Upper lobe of left lung (tissue), 6 donors: ENCODE results near the gene ICE1. TPM values are rescaled to one million over a fixed set of nuclear protein-coding genes. Genes with fewer than 3 reads are reported as not detected.

Source experiments
- ATAC-seq, 2 donors: fragments of 200-7000 bp; cut with Tn5 transposase; one replicate each; pipeline ENCODE4 v1.9.1; 2022; ENCODE audit warnings: mild to moderate bottlenecking in 2 of 2, moderate library complexity in 2 of 2; ENCODE audit not compliant: low FRiP score in 2 of 2
- DNase-seq, 2 donors: peaks; one replicate each; pipeline ENCODE4 v3.0.0-alpha.2; 2019 to 2020
- H3K27ac ChIP-seq, 4 donors: fragments of 200-600 bp; sonication (generic); one replicate each; pipeline ENCODE4 v1.5.1; 2016 to 2019
- H3K27me3 ChIP-seq, 4 donors: fragments of 200-600 bp; sonication (generic); one replicate each; pipeline ENCODE4 v1.5.1; 2017 to 2019
- H3K36me3 ChIP-seq, 4 donors: fragments of 200-600 bp; sonication (generic); one replicate each; pipeline ENCODE4 v1.5.1; 2016 to 2019
- H3K4me1 ChIP-seq, 4 donors: fragments of 200-600 bp; sonication (generic); one replicate each; pipeline ENCODE4 v1.5.1; 2018 to 2019
- H3K4me3 ChIP-seq, 4 donors: fragments of 200-600 bp; sonication (generic); one replicate each; pipeline ENCODE4 v1.5.1; 2017 to 2019; ENCODE audit warnings: mild to moderate bottlenecking in 2 of 4, moderate library complexity in 1 of 4
- H3K9me3 ChIP-seq, 4 donors: fragments of 200-600 bp; sonication (generic); one replicate each; pipeline ENCODE4 v1.5.1; 2018 to 2019
- CTCF ChIP-seq, 6 experiments: fragments of 450-650 bp in 4 of 6; fragments of 200-600 bp in 2 of 6; sonication (generic) in 2 of 6; IDR thresholded peaks; one replicate each; pipeline ENCODE4 v1.5.1; 2016 to 2019; ENCODE audit warnings: antibody characterized with exemption in 6 of 6
- EP300 ChIP-seq, 4 donors: sonication (generic); formaldehyde crosslinking; IDR thresholded peaks; one replicate each; pipeline ENCODE4 v1.5.1; 2017; ENCODE audit warnings: antibody characterized with exemption in 4 of 4, control low read depth in 2 of 4
- POLR2A ChIP-seq, 4 donors: fragments of 450-650 bp; IDR thresholded peaks; one replicate each; pipeline ENCODE4 v1.5.1; 2016 to 2017; ENCODE audit warnings: antibody characterized with exemption in 4 of 4, mild to moderate bottlenecking in 2 of 4
- POLR2AphosphoS5 ChIP-seq, 2 donors: sonication (generic); formaldehyde crosslinking; IDR thresholded peaks; one replicate each; pipeline ENCODE4 v1.5.1; 2017; ENCODE audit warnings: antibody characterized with exemption in 2 of 2
- WGBS, 2 donors: methylation state at CpG; one replicate each; pipeline ENCODE4 v1.1.5; 2017 to 2018; 5-methylcytosine and 5-hydroxymethylcytosine counted together
- total RNA-seq, 6 donors: library from RNA; depleted of rRNA in 4 of 6; stranded (reverse); fragments of >200 nt in 4 of 6; gene quantifications; one replicate each; pipeline versions ENCODE4 v1.1.0 to v1.2.1, GENCODE V29; 2016 to 2021
- donor health status: DM: no; HTN: no; CAD: no; lungs with moderate emphysema.
- donor health status: DM: no; HTN: yes; CAD: no; lungs with severe emphysema.

The ICE1 gene
- total RNA-seq, 6 donors from 2014 or later, result 15.8 to 40.5 (median 25.0) TPM

GRCh38 chr5:5414999-5415398, 7.5 kb upstream of the ICE1 start:
- no peak for DNase-seq
- ATAC-seq, result no peak
- 83 to 89% methylated on average over 5 of the region's 5 CpGs for WGBS, 2 donors
- H3K27ac ChIP-seq, result no peak overlapping the region
- H3K9me3 ChIP-seq, result no peaks in the 10 kb centered on the region
- H3K27me3 ChIP-seq, result no peaks in the 10 kb centered on the region
- TF ChIP-seq CTCF (IDR thresholded peaks at IDR 0.05), result no peak
- no peaks in the 10 kb centered on the region for H3K36me3 ChIP-seq
- H3K4me1 ChIP-seq, result no peaks in the 10 kb centered on the region
- no peak overlapping the region for H3K4me3 ChIP-seq

- no peaks in the 10 kb centered on the region for H3K9me3 ChIP-seq
- 63 to 69% methylated on average over 2 of the region's 2 CpGs for WGBS, 2 donors
Measured at GRCh38 chr5:5416733-5417132, 5.7 kb upstream of the ICE1 start.

GRCh38 chr5:5418006-5418405, 4.5 kb upstream of the ICE1 start:
- Histone ChIP-seq H3K4me1 (peaks cover 10 to 14% (median 10%) of the 10 kb centered on the region in 4 donors), H3K27ac (no peak overlapping the region), H3K27me3 (no peaks in the 10 kb centered on the region), H3K36me3 (no peaks in the 10 kb centered on the region), H3K4me3 (no peak overlapping the region), H3K9me3 (no peaks in the 10 kb centered on the region)
- 61 to 75% methylated on average over 3 of the region's 3 CpGs for WGBS, 2 donors
- TF ChIP-seq CTCF (IDR thresholded peaks at IDR 0.05) (no peak), POLR2A (IDR thresholded peaks at IDR 0.05) (no peak), POLR2AphosphoS5 (IDR thresholded peaks at IDR 0.05) (no peak), EP300 (IDR thresholded peaks at IDR 0.05) (no peak)
- ATAC-seq (no peak), DNase-seq (no peak)

More at GRCh38 chr5:5416733-5417132, 5.7 kb upstream of the ICE1 start:
- H3K4me3 ChIP-seq, result no peak overlapping the region
- no peaks in the 10 kb centered on the region for H3K36me3 ChIP-seq
- ATAC-seq (no peak), DNase-seq (no peak)
- H3K4me1 ChIP-seq, result peaks cover 10 to 13% (median 10%) of the 10 kb centered on the region in 4 donors
- H3K27me3 ChIP-seq, result no peaks in the 10 kb centered on the region
- TF ChIP-seq CTCF (IDR thresholded peaks at IDR 0.05) (no peak), EP300 (IDR thresholded peaks at IDR 0.05) (no peak), POLR2A (IDR thresholded peaks at IDR 0.05) (no peak), POLR2AphosphoS5 (IDR thresholded peaks at IDR 0.05) (no peak)
- no peak overlapping the region for H3K27ac ChIP-seq

- Histone ChIP-seq H3K27ac (no peak overlapping the region), H3K4me1 (peaks cover 16 to 22% (median 17%) of the 10 kb centered on the region in 4 donors), H3K4me3 (no peak overlapping the region), H3K9me3 (no peaks in the 10 kb centered on the region), H3K36me3 (no peaks in the 10 kb centered on the region), H3K27me3 (no peaks in the 10 kb centered on the region)
- 88 to 92% methylated on average over 7 of the region's 7 CpGs for WGBS, 2 donors
- DNase-seq (no peak), ATAC-seq (no peak)
- TF ChIP-seq CTCF (IDR thresholded peaks at IDR 0.05), result no peak
- TF ChIP-seq EP300 (IDR thresholded peaks at IDR 0.05), result no peak
- no peak for TF ChIP-seq POLR2A (IDR thresholded peaks at IDR 0.05)
- TF ChIP-seq POLR2AphosphoS5 (IDR thresholded peaks at IDR 0.05), result no peak
Measured at GRCh38 chr5:5418764-5419163, 3.7 kb upstream of the ICE1 start.
